ENCODE data around the gene SH3GL1.

- TF ChIP-seq EP300 (IDR thresholded peaks at IDR 0.05) (no peak), POLR2AphosphoS5 (IDR thresholded peaks at IDR 0.05) (no peak), POLR2A (IDR thresholded peaks at IDR 0.05; ENCODE audit: low read depth) (no peak)
- TF ChIP-seq, protein P1, sequence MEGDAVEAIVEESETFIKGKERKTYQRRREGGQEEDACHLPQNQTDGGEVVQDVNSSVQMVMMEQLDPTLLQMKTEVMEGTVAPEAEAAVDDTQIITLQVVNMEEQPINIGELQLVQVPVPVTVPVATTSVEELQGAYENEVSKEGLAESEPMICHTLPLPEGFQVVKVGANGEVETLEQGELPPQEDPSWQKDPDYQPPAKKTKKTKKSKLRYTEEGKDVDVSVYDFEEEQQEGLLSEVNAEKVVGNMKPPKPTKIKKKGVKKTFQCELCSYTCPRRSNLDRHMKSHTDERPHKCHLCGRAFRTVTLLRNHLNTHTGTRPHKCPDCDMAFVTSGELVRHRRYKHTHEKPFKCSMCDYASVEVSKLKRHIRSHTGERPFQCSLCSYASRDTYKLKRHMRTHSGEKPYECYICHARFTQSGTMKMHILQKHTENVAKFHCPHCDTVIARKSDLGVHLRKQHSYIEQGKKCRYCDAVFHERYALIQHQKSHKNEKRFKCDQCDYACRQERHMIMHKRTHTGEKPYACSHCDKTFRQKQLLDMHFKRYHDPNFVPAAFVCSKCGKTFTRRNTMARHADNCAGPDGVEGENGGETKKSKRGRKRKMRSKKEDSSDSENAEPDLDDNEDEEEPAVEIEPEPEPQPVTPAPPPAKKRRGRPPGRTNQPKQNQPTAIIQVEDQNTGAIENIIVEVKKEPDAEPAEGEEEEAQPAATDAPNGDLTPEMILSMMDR (IDR thresholded peaks at IDR 0.05), result no peak
Measured at GRCh38 chr19:4448147-4448985, 48.0 kb upstream of the SH3GL1 start.
